Stomach smooth muscle (tissue), 2 donors: ENCODE results near the gene RP9.

ENCODE experiments used
- H3K27ac ChIP-seq: one replicate; pipeline ENCODE4 v1.7.0; 2013; ENCODE audit warnings: mild to moderate bottlenecking, low read length, inconsistent platforms
- H3K27me3 ChIP-seq, 2 donors: one replicate each; pipeline ENCODE4 v1.7.0; 2013; ENCODE audit warnings: low read length in 2 of 2; ENCODE audit not compliant: insufficient read depth in 2 of 2, control insufficient read depth in 1 of 2
- H3K36me3 ChIP-seq, 2 donors: one replicate each; pipeline ENCODE4 v1.7.0; 2013; ENCODE audit warnings: low read length in 2 of 2; ENCODE audit not compliant: control insufficient read depth in 2 of 2, insufficient read depth in 2 of 2
- H3K4me1 ChIP-seq: one replicate; pipeline ENCODE4 v1.7.0; 2013; ENCODE audit warnings: low read length; ENCODE audit not compliant: control insufficient read depth, insufficient read depth
- H3K4me3 ChIP-seq, 2 donors: one replicate each; pipeline ENCODE4 v1.7.0; 2013; ENCODE audit warnings: low read length in 2 of 2
- H3K9ac ChIP-seq, 2 donors: one replicate each; pipeline ENCODE4 v1.7.0; 2013; ENCODE audit warnings: low read length in 2 of 2, mild to moderate bottlenecking in 1 of 2
- H3K9me3 ChIP-seq, 2 donors: one replicate each; pipeline ENCODE4 v1.7.0; 2013; ENCODE audit warnings: low read length in 2 of 2; ENCODE audit not compliant: control insufficient read depth in 2 of 2
- donor health status: healthy.
- donor health status: Pancreatic carcinoma.

The RP9 gene

DNA sequence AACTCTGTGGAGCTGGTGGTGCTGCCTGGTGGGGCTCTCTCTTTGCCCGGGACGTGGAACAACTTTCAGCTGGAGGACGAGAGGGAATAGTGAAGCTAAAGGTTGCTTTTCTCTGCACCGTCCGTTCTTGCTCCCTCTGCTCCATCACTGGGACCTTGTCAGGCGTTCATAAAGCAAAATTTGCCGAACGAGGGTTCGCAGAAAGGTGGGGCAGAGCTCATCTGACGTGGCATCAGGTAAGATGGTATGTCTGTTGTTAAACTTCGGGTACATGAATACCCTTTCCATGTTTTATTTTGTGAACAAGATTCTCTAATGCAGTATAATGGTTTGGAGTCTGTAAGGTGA, 20.6 kb upstream of the RP9 start:
- H3K36me3 ChIP-seq: no peaks in the 10 kb centered on the region
- H3K4me1 ChIP-seq: peaks cover 9% of the 10 kb centered on the region
- peak overlapping the region; percentile 73 for H3K27ac ChIP-seq
- H3K9me3 ChIP-seq: no peaks in the 10 kb centered on the region
- peak overlapping the region; percentile 74 to 83 for H3K9ac ChIP-seq
- no peaks in the 10 kb centered on the region for H3K27me3 ChIP-seq
- H3K4me3 ChIP-seq: peak overlapping the region; percentile 85 to 98

DNA sequence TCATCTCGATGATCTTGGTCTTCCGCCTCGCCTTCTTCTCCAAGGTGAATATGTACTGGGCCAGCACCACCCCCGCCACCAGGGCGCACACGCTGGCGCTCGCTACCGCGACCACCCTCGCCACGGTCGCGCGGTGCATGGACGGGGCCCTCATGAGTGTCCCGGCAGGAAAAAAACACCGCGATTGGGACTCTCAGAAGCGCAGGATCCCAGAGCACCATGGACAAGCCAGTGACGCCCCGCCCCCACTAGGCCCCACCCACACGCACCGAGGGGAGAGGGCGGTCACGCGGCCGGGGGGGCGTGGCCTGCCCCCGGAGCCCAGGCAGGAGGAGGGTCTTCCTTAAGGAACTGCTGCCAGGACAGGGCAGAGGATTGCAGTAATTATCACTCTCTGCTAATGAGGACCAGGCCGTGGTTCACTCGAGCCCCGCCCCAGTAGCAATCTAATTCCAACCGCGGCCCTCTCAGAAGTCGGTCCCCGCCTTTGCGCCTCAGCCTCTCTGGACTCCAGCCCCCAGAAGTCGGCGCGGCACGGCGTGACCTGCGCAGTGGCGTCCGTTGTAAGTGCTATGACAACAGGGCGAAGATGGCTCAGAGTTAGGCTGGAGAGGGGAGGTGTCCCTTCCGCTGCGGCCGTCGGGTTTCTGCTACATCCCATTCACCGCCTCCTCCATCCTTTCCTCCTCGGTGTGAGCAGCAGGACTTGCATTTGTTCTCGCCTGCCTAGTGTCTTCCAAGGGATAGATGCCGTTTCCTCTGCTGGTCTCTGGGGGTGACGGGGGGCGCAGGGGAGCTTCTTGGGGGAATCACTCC, 20.0 kb upstream of the RP9 start, which contains the start of gene BBS9:
Gene BBS9 (plus strand): TSS at position 575 of the 816 bp plus-strand sequence. CDS start 16,689 bp downstream, outside the sequence.
- H3K4me3 ChIP-seq: peak within 1 kb of the TSS; percentile 85 to 98
- peak within 1 kb of the TSS; percentile 73 for H3K27ac ChIP-seq
- H3K4me1 ChIP-seq: peaks cover 9% of the 10 kb centered on the region
- no peaks in the 10 kb centered on the region for H3K27me3 ChIP-seq
- H3K36me3 ChIP-seq: no peaks in the 10 kb centered on the region
- H3K9ac ChIP-seq: peak within 1 kb of the TSS; percentile 74 to 83
- no peaks in the 10 kb centered on the region for H3K9me3 ChIP-seq

- peak overlapping the region; percentile 73 for H3K27ac ChIP-seq
- H3K9me3 ChIP-seq: no peaks in the 10 kb centered on the region
- peaks cover 9% of the 10 kb centered on the region for H3K4me1 ChIP-seq
- H3K36me3 ChIP-seq: no peaks in the 10 kb centered on the region
- no peaks in the 10 kb centered on the region for H3K27me3 ChIP-seq
- H3K9ac ChIP-seq: peak overlapping the region; percentile 74 to 83
- H3K4me3 ChIP-seq: peak overlapping the region; percentile 85 to 98
Observed at GRCh38 chr7:33128631-33128989, 19.4 kb upstream of the RP9 start.

DNA sequence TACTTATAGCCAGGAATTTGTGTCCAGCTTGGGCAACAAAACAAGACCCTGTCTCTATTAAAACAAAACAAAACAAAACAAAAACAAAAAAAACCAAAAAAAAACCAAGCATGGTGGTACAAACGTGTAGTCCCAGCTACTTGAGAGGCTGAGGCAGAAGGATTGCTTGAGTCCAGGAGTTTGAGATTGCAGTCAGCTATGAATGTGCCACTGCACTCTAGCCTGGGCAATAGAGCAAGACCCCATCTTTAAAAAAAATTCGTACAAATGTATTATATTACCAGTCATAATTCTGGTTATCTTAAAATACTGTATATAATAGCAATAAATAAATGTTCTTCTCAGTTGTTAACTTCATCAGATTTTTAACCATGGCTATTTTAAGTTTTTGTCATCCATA, 17.9 kb upstream of the RP9 start:
- Histone ChIP-seq H3K27me3 (no peaks in the 10 kb centered on the region), H3K27ac (no peak overlapping the region), H3K4me3 (no peak overlapping the region), H3K9ac (no peak overlapping the region), H3K4me1 (peaks cover 9% of the 10 kb centered on the region), H3K9me3 (no peaks in the 10 kb centered on the region), H3K36me3 (no peaks in the 10 kb centered on the region)

- Histone ChIP-seq H3K9ac (no peak overlapping the region), H3K36me3 (no peaks in the 10 kb centered on the region), H3K4me3 (no peak overlapping the region), H3K27me3 (no peaks in the 10 kb centered on the region), H3K9me3 (peaks cover 0 to 4% of the 10 kb centered on the region in 2 donors), H3K27ac (no peak overlapping the region), H3K4me1 (no peaks in the 10 kb centered on the region)
Observed at GRCh38 chr7:33118383-33118782, 9.2 kb upstream of the RP9 start.

GRCh38 chr7:33114976-33115375, 5.8 kb upstream of the RP9 start:
- no peaks in the 10 kb centered on the region for H3K27me3 ChIP-seq
- H3K4me1 ChIP-seq: no peaks in the 10 kb centered on the region
- no peak overlapping the region for H3K27ac ChIP-seq
- H3K9ac ChIP-seq: no peak overlapping the region
- no peak overlapping the region for H3K4me3 ChIP-seq
- H3K9me3 ChIP-seq: peaks cover 0 to 4% of the 10 kb centered on the region in 2 donors
- no peaks in the 10 kb centered on the region for H3K36me3 ChIP-seq

GRCh38 chr7:33111614-33112013, 2.4 kb upstream of the RP9 start:
- Histone ChIP-seq H3K27me3 (no peaks in the 10 kb centered on the region), H3K9me3 (no peaks in the 10 kb centered on the region), H3K36me3 (no peaks in the 10 kb centered on the region), H3K9ac (no peak overlapping the region), H3K4me1 (peaks cover 17% of the 10 kb centered on the region), H3K27ac (no peak overlapping the region), H3K4me3 (no peak overlapping the region)

- peak overlapping the region; percentile 61 to 71 for H3K4me3 ChIP-seq
- no peaks in the 10 kb centered on the region for H3K36me3 ChIP-seq
- H3K9me3 ChIP-seq: no peaks in the 10 kb centered on the region
- H3K9ac ChIP-seq: no peak overlapping the region
- H3K4me1 ChIP-seq: peaks cover 20% of the 10 kb centered on the region
- no peak overlapping the region for H3K27ac ChIP-seq
- no peaks in the 10 kb centered on the region for H3K27me3 ChIP-seq
Observed at GRCh38 chr7:33109758-33110238, 594 bp upstream of the RP9 start.

- peak overlapping the region; percentile 18 for H3K27ac ChIP-seq
- peaks cover 20% of the 10 kb centered on the region for H3K4me1 ChIP-seq
- H3K27me3 ChIP-seq: no peaks in the 10 kb centered on the region
- H3K9me3 ChIP-seq: no peaks in the 10 kb centered on the region
- peaks cover 0 to 2% of the 10 kb centered on the region in 2 donors for H3K36me3 ChIP-seq
- peak overlapping the region; percentile 76 to 80 for H3K9ac ChIP-seq
- peak overlapping the region; percentile 78 to 85 for H3K4me3 ChIP-seq
Observed at GRCh38 chr7:33108554-33109004, 625 bp downstream of the RP9 start.

GRCh38 chr7:33107136-33108066, 1.8 kb downstream of the RP9 start:
- Histone ChIP-seq H3K9ac (peak overlapping the region; percentile 62 to 80), H3K9me3 (no peaks in the 10 kb centered on the region), H3K27ac (no peak overlapping the region), H3K36me3 (peaks cover 10 to 13% of the 10 kb centered on the region in 2 donors), H3K27me3 (no peaks in the 10 kb centered on the region), H3K4me1 (peaks cover 20% of the 10 kb centered on the region), H3K4me3 (peak overlapping the region; percentile 78 to 85)
